Spleen (tissue), 11 donors: ENCODE results near the gene CHD5. TPM values are rescaled to one million over a fixed set of nuclear protein-coding genes. Genes with fewer than 3 reads are reported as not detected.

Experiments
- DNase-seq: peaks from one replicate; pipeline ENCODE4 v3.0.0-alpha.2; 2020
- H3K27ac ChIP-seq, 8 donors: fragments of 200-600 bp; sonication (generic) in 7 of 8; 1 replicate in 4 of 8; 2 replicates in 4 of 8; pipeline versions ENCODE4 v1.5.0 to v1.8.0; 2016 to 2021; ENCODE audit warnings: inconsistent platforms in 4 of 8, mild to moderate bottlenecking in 4 of 8, moderate library complexity in 1 of 8
- H3K27me3 ChIP-seq, 7 donors: fragments of 200-600 bp; sonication (generic) in 6 of 7; replicated peaks in 1 of 7; 1 replicate in 4 of 7; 2 replicates in 3 of 7; pipeline versions ENCODE4 v1.5.0 to v1.8.0; 2016 to 2021; ENCODE audit warnings: inconsistent platforms in 3 of 7, mild to moderate bottlenecking in 1 of 7
- H3K36me3 ChIP-seq, 6 donors: fragments of 200-600 bp; sonication (generic) in 5 of 6; 1 replicate in 4 of 6; 2 replicates in 2 of 6; pipeline versions ENCODE4 v1.5.0 to v1.8.0; 2016 to 2021; ENCODE audit warnings: inconsistent platforms in 2 of 6
- H3K4me1 ChIP-seq, 6 donors: fragments of 200-600 bp; sonication (generic) in 5 of 6; 1 replicate in 3 of 6; 2 replicates in 3 of 6; pipeline versions ENCODE4 v1.5.0 to v1.8.0; 2016 to 2021; ENCODE audit warnings: inconsistent platforms in 3 of 6
- H3K4me3 ChIP-seq, 8 donors: fragments of 200-600 bp; sonication (generic) in 7 of 8; 1 replicate in 4 of 8; 2 replicates in 4 of 8; pipeline versions ENCODE4 v1.5.0 to v1.8.0; 2016 to 2021; ENCODE audit warnings: inconsistent platforms in 4 of 8, mild to moderate bottlenecking in 4 of 8, moderate library complexity in 2 of 8
- H3K9me3 ChIP-seq, 8 donors: fragments of 200-600 bp; sonication (generic) in 7 of 8; 1 replicate in 4 of 8; 2 replicates in 4 of 8; pipeline versions ENCODE4 v1.5.0 to v1.8.0; 2016 to 2021; ENCODE audit warnings: inconsistent platforms in 4 of 8
- POLR2A ChIP-seq, 3 donors: fragments of 450-650 bp; IDR thresholded peaks; one replicate each; pipeline ENCODE4 v1.5.1; 2017; ENCODE audit warnings: antibody characterized with exemption in 3 of 3, mild to moderate bottlenecking in 1 of 3
- POLR2AphosphoS5 ChIP-seq, 3 donors: sonication (generic); formaldehyde crosslinking; IDR thresholded peaks; one replicate each; pipeline ENCODE4 v1.5.1; 2017; ENCODE audit warnings: antibody characterized with exemption in 3 of 3
- WGBS, 5 donors: extraction: QIAGEN DNeasy Blood & Tissue Kit in 3 of 5; methylation state at CpG; one replicate each; pipeline versions ENCODE4 v1.1.5 to v1.1.7; 2013 to 2018; 5-methylcytosine and 5-hydroxymethylcytosine counted together
- intact Hi-C: fragments of 100-400 bp; cut with DNase I; formaldehyde crosslinking; loops from one replicate; pipeline ENCODE4 v1.15.0; 2023; ENCODE audit warnings: low total_unique reads
- polyA plus RNA-seq, 3 donors: library from polyadenylated mRNA; stranded (reverse); fragments of 200-250 nt; gene quantifications; one replicate each; pipeline ENCODE4 v1.2.1, GENCODE V29; 2013
- total RNA-seq, 7 donors: library from RNA; depleted of rRNA in 3 of 7; stranded (reverse); fragments of >200 nt in 3 of 7; fragmentation: NEBNext Ultra II Directional in 4 of 7; extraction: Animal tissue kit (Norgen Biotek cat#: 25700) in 4 of 7; gene quantifications; one replicate each; pipeline versions ENCODE4 v1.1.0 to v1.2.1, GENCODE V29; 2016 to 2021
- TF ChIP-seq, protein P1 (sequence below), 11 experiments: fragments of 200-600 bp in 7 of 11; fragments of 450-650 bp in 4 of 11; sonication (generic) in 4 of 11; IDR thresholded peaks in 8 of 11; conservative IDR thresholded peaks in 3 of 11; 1 replicate in 7 of 11; 2 replicates in 4 of 11; pipeline versions ENCODE4 v1.4.0 to v1.8.0; 2016 to 2021; ENCODE audit warnings: antibody characterized with exemption in 11 of 11, inconsistent platforms in 4 of 11, mild to moderate bottlenecking in 1 of 11
- donor health status: healthy with polysubstance abuse.
- donor health status: DM: no; HTN: no; CAD: no; lungs with moderate emphysema.
- donor health status: DM: no; HTN: no; CAD: no.
- donor health status: Bipolar disorder and iron deficiency.
- donor health status: healthy.
- donor health status: DM: no; HTN: no; CAD: no.
- donor health status: DM: yes; HTN: yes; CAD: no.

The CHD5 gene
- total and polyA plus RNA-seq, 10 donors: 0.04 to 0.44 (median 0.13) TPM

DNA sequence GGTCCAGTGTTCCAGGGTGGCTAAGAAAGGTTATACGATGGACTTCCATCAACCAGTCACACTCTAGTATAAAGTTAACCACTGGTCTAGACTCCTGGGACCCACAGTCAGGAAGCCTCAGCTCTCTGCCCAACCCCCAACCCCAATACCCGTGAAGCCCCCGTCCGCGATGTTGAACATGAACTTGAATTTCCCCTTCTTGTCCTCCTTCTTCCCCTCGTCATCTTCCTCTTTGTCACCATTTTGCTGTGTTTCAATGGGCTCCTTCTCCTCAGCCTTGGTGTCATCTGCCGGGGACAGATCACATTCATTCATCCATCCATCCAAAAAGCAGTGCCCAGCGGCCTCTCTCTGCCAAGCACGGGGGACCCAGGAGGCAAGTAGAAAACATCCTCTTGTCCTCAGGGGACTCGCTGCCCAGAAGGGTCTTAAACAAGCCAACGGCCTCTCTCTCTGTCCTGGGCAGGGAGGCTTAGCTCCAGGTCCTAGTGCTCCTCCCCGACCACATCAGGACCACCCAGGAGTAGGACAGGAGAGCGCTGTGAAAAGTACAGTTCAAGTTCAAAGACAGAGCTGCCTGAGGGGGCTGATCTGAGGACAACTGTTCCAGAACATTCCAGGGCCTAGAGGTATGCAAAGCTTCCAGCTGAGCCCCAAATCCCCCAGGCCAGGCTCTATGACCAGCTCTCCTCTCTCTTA is 68.0 kb downstream of the CHD5 start:
- Histone ChIP-seq H3K9me3 (peaks cover 0 to 15% (median 5%) of the 10 kb centered on the region in 8 donors), H3K4me3 (no peak overlapping the region), H3K27me3 (peaks cover 0 to 43% (median 0%) of the 10 kb centered on the region in 7 donors), H3K36me3 (no peaks in the 10 kb centered on the region), H3K27ac (no peak overlapping the region), H3K4me1 (no peaks in the 10 kb centered on the region)
- intact Hi-C loops: no loop called here
- TF ChIP-seq, protein P1, sequence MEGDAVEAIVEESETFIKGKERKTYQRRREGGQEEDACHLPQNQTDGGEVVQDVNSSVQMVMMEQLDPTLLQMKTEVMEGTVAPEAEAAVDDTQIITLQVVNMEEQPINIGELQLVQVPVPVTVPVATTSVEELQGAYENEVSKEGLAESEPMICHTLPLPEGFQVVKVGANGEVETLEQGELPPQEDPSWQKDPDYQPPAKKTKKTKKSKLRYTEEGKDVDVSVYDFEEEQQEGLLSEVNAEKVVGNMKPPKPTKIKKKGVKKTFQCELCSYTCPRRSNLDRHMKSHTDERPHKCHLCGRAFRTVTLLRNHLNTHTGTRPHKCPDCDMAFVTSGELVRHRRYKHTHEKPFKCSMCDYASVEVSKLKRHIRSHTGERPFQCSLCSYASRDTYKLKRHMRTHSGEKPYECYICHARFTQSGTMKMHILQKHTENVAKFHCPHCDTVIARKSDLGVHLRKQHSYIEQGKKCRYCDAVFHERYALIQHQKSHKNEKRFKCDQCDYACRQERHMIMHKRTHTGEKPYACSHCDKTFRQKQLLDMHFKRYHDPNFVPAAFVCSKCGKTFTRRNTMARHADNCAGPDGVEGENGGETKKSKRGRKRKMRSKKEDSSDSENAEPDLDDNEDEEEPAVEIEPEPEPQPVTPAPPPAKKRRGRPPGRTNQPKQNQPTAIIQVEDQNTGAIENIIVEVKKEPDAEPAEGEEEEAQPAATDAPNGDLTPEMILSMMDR (IDR thresholded peaks at IDR 0.05 in 8 of 11, conservative IDR thresholded peaks at IDR 0.05 in 3 of 11): no peak
- no peak for DNase-seq
- WGBS, 5 donors: 78 to 84% (median 83%) methylated on average over 13 of the region's 13 CpGs

DNA sequence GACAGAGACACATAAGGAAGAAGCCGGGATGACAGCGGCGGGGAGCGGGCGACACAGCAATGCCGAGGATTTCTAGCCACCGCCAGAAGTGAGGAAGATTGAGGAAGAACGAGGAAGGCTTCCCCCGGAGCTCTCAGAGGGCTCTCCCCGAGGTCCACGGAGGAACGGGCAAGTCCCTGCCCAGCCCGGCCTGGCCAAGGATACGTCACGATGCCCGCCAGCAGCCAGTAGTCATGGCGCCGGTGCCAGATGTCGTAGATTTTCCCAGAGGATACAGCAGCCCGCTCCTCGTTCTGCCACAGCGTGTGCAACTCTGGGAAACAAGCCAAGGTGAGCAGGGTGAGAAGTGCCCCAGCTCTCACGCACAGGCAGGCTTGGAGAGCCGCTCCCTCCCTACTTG is 68.5 kb downstream of the CHD5 start:
- H3K36me3 ChIP-seq: no peaks in the 10 kb centered on the region
- TF ChIP-seq POLR2A (IDR thresholded peaks at IDR 0.05) (no peak), POLR2AphosphoS5 (IDR thresholded peaks at IDR 0.05) (no peak)
- TF ChIP-seq, protein P1 (IDR thresholded peaks at IDR 0.05 in 8 of 11, conservative IDR thresholded peaks at IDR 0.05 in 3 of 11): no peak
- WGBS, 5 donors: 83 to 93% (median 87%) methylated on average over 24 of the region's 24 CpGs
- peaks cover 0 to 10% (median 0%) of the 10 kb centered on the region in 8 donors for H3K9me3 ChIP-seq
- no peaks in the 10 kb centered on the region for H3K4me1 ChIP-seq
- peaks cover 0 to 44% (median 0%) of the 10 kb centered on the region in 7 donors for H3K27me3 ChIP-seq
- H3K27ac ChIP-seq: no peak overlapping the region
- intact Hi-C loops: no loop called here
- H3K4me3 ChIP-seq: no peak overlapping the region
- peak; percentile 65 for DNase-seq

DNA sequence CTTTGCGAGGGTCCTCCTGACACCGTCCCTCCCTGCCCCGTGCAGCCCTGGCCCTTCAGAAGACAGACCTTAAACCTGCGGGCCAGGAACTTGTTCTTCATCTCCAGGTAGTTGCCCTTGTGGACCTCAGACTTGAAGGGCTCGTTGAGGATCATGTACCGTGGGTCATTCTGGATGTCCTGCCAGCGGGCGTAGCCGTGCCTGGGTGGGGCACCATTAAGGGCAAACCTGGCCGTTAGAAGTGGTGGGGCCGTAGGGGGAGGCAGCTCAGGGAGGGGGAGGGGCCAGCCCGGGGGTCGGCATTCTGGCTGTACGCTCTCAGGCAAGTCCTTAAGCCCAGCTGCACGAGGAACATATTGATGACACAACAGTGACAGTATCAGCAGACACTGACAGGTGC is 69.8 kb downstream of the CHD5 start:
- H3K27me3 ChIP-seq: peaks cover 0 to 56% (median 0%) of the 10 kb centered on the region in 7 donors
- 78 to 93% (median 82%) methylated on average over 12 to 15 of the region's 15 CpGs for WGBS, 5 donors
- no peak overlapping the region for H3K27ac ChIP-seq
- H3K9me3 ChIP-seq: peaks cover 0 to 4% (median 0%) of the 10 kb centered on the region in 8 donors
- intact Hi-C loops: no loop called here
- no peak overlapping the region for H3K4me3 ChIP-seq
- DNase-seq: no peak
- H3K36me3 ChIP-seq: no peaks in the 10 kb centered on the region
- TF ChIP-seq POLR2AphosphoS5 (IDR thresholded peaks at IDR 0.05) (no peak), POLR2A (IDR thresholded peaks at IDR 0.05) (no peak)
- TF ChIP-seq, protein P1 (IDR thresholded peaks at IDR 0.05 in 8 of 11, conservative IDR thresholded peaks at IDR 0.05 in 3 of 11): no peak
- H3K4me1 ChIP-seq: no peaks in the 10 kb centered on the region

DNA sequence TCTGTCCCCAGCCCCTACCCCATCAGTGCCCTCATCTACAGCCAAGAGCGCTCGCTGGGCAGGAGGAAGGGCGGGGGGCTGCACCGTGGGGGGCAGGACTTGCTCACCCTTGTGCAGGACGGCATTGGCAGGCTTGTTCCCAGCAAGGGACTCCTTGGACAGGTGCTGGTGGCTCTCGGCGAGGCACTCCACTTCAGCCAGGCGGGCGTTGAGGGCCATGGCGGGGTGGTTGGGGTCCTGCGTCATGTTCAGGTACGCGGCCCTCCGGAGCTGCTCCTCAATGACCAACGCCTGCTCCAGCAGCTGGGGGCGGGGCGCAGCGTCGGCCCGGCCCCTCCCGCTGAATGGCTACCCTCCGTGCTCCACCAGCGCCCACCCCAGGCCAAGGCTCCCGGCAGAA is 70.4 kb downstream of the CHD5 start:
- Histone ChIP-seq H3K4me3 (no peak overlapping the region), H3K9me3 (no peaks in the 10 kb centered on the region), H3K27ac (no peak overlapping the region), H3K4me1 (no peaks in the 10 kb centered on the region), H3K36me3 (no peaks in the 10 kb centered on the region), H3K27me3 (peaks cover 0 to 63% (median 0%) of the 10 kb centered on the region in 7 donors)
- peak; percentile 69 for DNase-seq
- intact Hi-C loops: no loop called here
- TF ChIP-seq, protein P1 (IDR thresholded peaks at IDR 0.05 in 8 of 11, conservative IDR thresholded peaks at IDR 0.05 in 3 of 11): no peak
- TF ChIP-seq POLR2A (IDR thresholded peaks at IDR 0.05) (no peak), POLR2AphosphoS5 (IDR thresholded peaks at IDR 0.05) (no peak)
- 72 to 81% (median 79%) methylated on average over 4 to 24 of the region's 24 CpGs for WGBS, 5 donors
